HEK293 (cell line): Measurements from ENCODE around the gene HPF1.

Experiments used
- CTCF ChIA-PET: fragments of 350-600 bp; formaldehyde crosslinking; extraction: SDS; loops from one replicate; lab custom pipeline; 2021; ENCODE audit warnings: antibody characterized with exemption; lab: Yijun Ruan, JAX
- POLR2A ChIA-PET: fragments of 300-600 bp; formaldehyde crosslinking; extraction: SDS; loops from one replicate; lab custom pipeline; 2020; ENCODE audit warnings: antibody characterized with exemption, inconsistent platforms; lab: Yijun Ruan, JAX
- H3K27ac ChIP-seq: fragments of 200-500 bp; sonication (Bioruptor generic); 2 replicates; pipeline ENCODE4 v1.5.1; 2014; ENCODE audit warnings: low read depth, low read length, control low read depth, inconsistent platforms; ENCODE audit errors: extremely low read depth
- H3K36me3 ChIP-seq, 2 experiments: fragments of 200-500 bp in 1 of 2; sonication (Bioruptor generic) in 1 of 2; 1 replicate in 1 of 2; 2 replicates in 1 of 2; pipeline ENCODE4 v1.5.1; 2014 to 2017; ENCODE audit warnings: inconsistent platforms in 2 of 2, low read length in 2 of 2; ENCODE audit not compliant: control insufficient read depth in 2 of 2, insufficient read depth in 1 of 2
- H3K4me1 ChIP-seq: fragments of 200-500 bp; sonication (Bioruptor generic); 2 replicates; pipeline ENCODE4 v1.5.1; 2014; ENCODE audit warnings: mild to moderate bottlenecking, low read length, inconsistent platforms; ENCODE audit not compliant: control insufficient read depth, insufficient read depth
- H3K4me3 ChIP-seq: 2 replicates; pipeline ENCODE4 v1.5.1; 2011; ENCODE audit warnings: low read depth, mild to moderate bottlenecking, control low read depth, low read length, moderate library complexity
- H3K9me3 ChIP-seq: fragments of 200-500 bp; sonication (Bioruptor generic); 2 replicates; pipeline ENCODE4 v1.5.1; 2014; ENCODE audit warnings: low read depth, low read length, inconsistent platforms; ENCODE audit not compliant: control insufficient read depth, insufficient read depth
- ATF2 ChIP-seq: fragments of 450-650 bp; formaldehyde crosslinking; IDR thresholded peaks from 2 replicates; pipeline ENCODE4 v1.5.1; 2016; ENCODE audit warnings: missing biosample characterization, missing genetic modification characterization, low read depth
- GLIS2 ChIP-seq: fragments of 450-650 bp; formaldehyde crosslinking; IDR thresholded peaks from 2 replicates; pipeline ENCODE4 v1.5.1; 2016; ENCODE audit warnings: missing biosample characterization, missing genetic modification characterization
- IKZF3 ChIP-seq: fragments of 450-650 bp; IDR thresholded peaks from 2 replicates; pipeline ENCODE4 v1.5.0; 2018; ENCODE audit warnings: missing biosample characterization, mild to moderate bottlenecking, missing genetic modification characterization, moderate library complexity
- KLF9 ChIP-seq: fragments of 450-650 bp; formaldehyde crosslinking; IDR thresholded peaks from 2 replicates; pipeline ENCODE4 v1.5.1; 2016; ENCODE audit warnings: missing biosample characterization, missing genetic modification characterization, low read depth
- OVOL3 ChIP-seq: fragments of 450-650 bp; formaldehyde crosslinking; IDR thresholded peaks from 2 replicates; pipeline ENCODE4 v1.5.1; 2016; ENCODE audit warnings: missing biosample characterization, missing genetic modification characterization
- PRDM2 ChIP-seq: fragments of 450-650 bp; formaldehyde crosslinking; IDR thresholded peaks from 2 replicates; pipeline ENCODE4 v1.5.1; 2016; ENCODE audit warnings: missing biosample characterization, missing genetic modification characterization, borderline replicate concordance
- TRIM28 ChIP-seq: IDR thresholded peaks from 2 replicates; pipeline ENCODE4 v1.6.1; 2011; ENCODE audit warnings: low read length, control low read depth, borderline replicate concordance
- YY1 ChIP-seq: fragments of 450-650 bp; formaldehyde crosslinking; IDR thresholded peaks from 2 replicates; pipeline ENCODE4 v1.5.1; 2018; ENCODE audit warnings: missing biosample characterization, missing genetic modification characterization
- ZBTB49 ChIP-seq: fragments of 450-650 bp; formaldehyde crosslinking; IDR thresholded peaks from 2 replicates; pipeline ENCODE4 v1.5.1; 2016; ENCODE audit warnings: missing biosample characterization, missing genetic modification characterization, low read depth
- ZFP41 ChIP-seq: fragments of 450-650 bp; formaldehyde crosslinking; IDR thresholded peaks from 2 replicates; pipeline ENCODE4 v1.5.1; 2016; ENCODE audit warnings: missing biosample characterization, missing genetic modification characterization, borderline replicate concordance
- ZNF121 ChIP-seq: fragments of 450-650 bp; formaldehyde crosslinking; IDR thresholded peaks from 2 replicates; pipeline ENCODE4 v1.5.1; 2016; ENCODE audit warnings: missing biosample characterization, missing genetic modification characterization
- ZNF274 ChIP-seq, 2 experiments: fragments of 200-500 bp in 1 of 2; fragments of 450-650 bp in 1 of 2; sonication (Bioruptor generic) in 1 of 2; formaldehyde crosslinking in 1 of 2; IDR thresholded peaks; 2 replicates each; pipeline versions ENCODE4 v1.5.1 to v1.6.1; 2014 to 2016; ENCODE audit warnings: borderline replicate concordance in 1 of 2, inconsistent platforms in 1 of 2, low read length in 1 of 2, missing biosample characterization in 1 of 2, missing genetic modification characterization in 1 of 2
- ZNF341 ChIP-seq: fragments of 450-650 bp; formaldehyde crosslinking; IDR thresholded peaks from 2 replicates; pipeline ENCODE4; 2016; ENCODE audit warnings: low read depth, missing biosample characterization, missing genetic modification characterization
- ZNF354C ChIP-seq: fragments of 450-650 bp; formaldehyde crosslinking; IDR thresholded peaks from 2 replicates; pipeline ENCODE4 v1.5.1; 2016; ENCODE audit warnings: missing biosample characterization, missing genetic modification characterization, low read depth, borderline replicate concordance
- ZNF449 ChIP-seq: fragments of 450-650 bp; formaldehyde crosslinking; IDR thresholded peaks from 2 replicates; pipeline ENCODE4 v1.5.1; 2017; ENCODE audit warnings: missing biosample characterization, mild to moderate bottlenecking, missing genetic modification characterization, moderate library complexity
- ZNF610 ChIP-seq: fragments of 450-650 bp; formaldehyde crosslinking; IDR thresholded peaks from 2 replicates; pipeline ENCODE4 v1.5.1; 2016; ENCODE audit warnings: missing biosample characterization, missing genetic modification characterization, borderline replicate concordance
- ZNF664 ChIP-seq: fragments of 450-650 bp; formaldehyde crosslinking; IDR thresholded peaks from 2 replicates; pipeline ENCODE4 v1.5.1; 2016; ENCODE audit warnings: missing biosample characterization, missing genetic modification characterization
- ZNF677 ChIP-seq: fragments of 450-650 bp; IDR thresholded peaks from 2 replicates; pipeline ENCODE4 v1.5.0; 2018; ENCODE audit warnings: missing biosample characterization, mild to moderate bottlenecking, missing genetic modification characterization, moderate library complexity
- ZNF704 ChIP-seq: fragments of 450-650 bp; formaldehyde crosslinking; IDR thresholded peaks from 2 replicates; pipeline ENCODE4 v1.5.1; 2016; ENCODE audit warnings: missing biosample characterization, missing genetic modification characterization
- ZSCAN16 ChIP-seq: fragments of 450-650 bp; formaldehyde crosslinking; IDR thresholded peaks from 2 replicates; pipeline ENCODE4 v1.5.1; 2016; ENCODE audit warnings: missing biosample characterization, missing genetic modification characterization

The HPF1 gene

GRCh38 chr4:169745291-169745690 is 12.5 kb downstream of the HPF1 start (continued):
- TF ChIP-seq ZNF704 (tag by site-specific recombination): no peak
- no peak for TF ChIP-seq ZNF341 (tag by site-specific recombination)
- no peak for TF ChIP-seq ZFP41 (tag by site-specific recombination)
- no peak for TF ChIP-seq ZNF610
- TF ChIP-seq OVOL3 (tag by site-specific recombination): no peak

- no peak overlapping the region for H3K4me3 ChIP-seq
- no peak overlapping the region for H3K27ac ChIP-seq
- TF ChIP-seq ZSCAN16 (tag by site-specific recombination): no peak
- no peak for TF ChIP-seq ZNF610
- TF ChIP-seq ZNF354C (tag by site-specific recombination): no peak
- TF ChIP-seq TRIM28: no peak
- no peak for TF ChIP-seq PRDM2 (tag by site-specific recombination)
- no peak for TF ChIP-seq GLIS2
- no peak for TF ChIP-seq ZBTB49 (tag by site-specific recombination)
- no peak for TF ChIP-seq IKZF3 (tag by site-specific recombination)
- no peak for TF ChIP-seq ZNF121 (tag by site-specific recombination)
- TF ChIP-seq KLF9 (tag by site-specific recombination): no peak
- no peak for TF ChIP-seq ZNF274 (IDR thresholded peaks at IDR 0.05; ENCODE audit: low read length)
- no peak for TF ChIP-seq ZNF274 (tag by site-specific recombination; IDR thresholded peaks at IDR 0.05; ENCODE audit: borderline replicate concordance)
- no peak for TF ChIP-seq YY1 (tag by site-specific recombination)
- no peak for TF ChIP-seq ZNF677 (tag by site-specific recombination)
- TF ChIP-seq ZNF704 (tag by site-specific recombination): no peak
- TF ChIP-seq ZNF664: no peak
- no peak for TF ChIP-seq ZNF449 (tag by site-specific recombination)
- no peak for TF ChIP-seq ATF2 (tag by site-specific recombination)
- H3K9me3 ChIP-seq: no peaks in the 10 kb centered on the region
- POLR2A ChIA-PET: no interaction called here
- H3K36me3 ChIP-seq: peaks cover 0 to 45% of the 10 kb centered on the region in 2 experiments; a peak in 2 of 3 replicates
- no peaks in the 10 kb centered on the region for H3K4me1 ChIP-seq
- CTCF ChIA-PET: no interaction called here
These were observed 13.1 kb downstream of the HPF1 start for GRCh38 chr4:169744601-169745000.
